HepG2 (cell line): ENCODE results near the gene LAMA5. TPM values are rescaled to one million over a fixed set of nuclear protein-coding genes. Genes with fewer than 3 reads are reported as not detected.

Experiments
- ATAC-seq: fragments of 200-7000 bp; cut with Tn5 transposase; 3 replicates; pipeline ENCODE4 v1.9.1; 2020; ENCODE audit warnings: mild to moderate bottlenecking, moderate library complexity
- BruUV-seq: library from RNA; stranded (reverse); fragments of 400-500 nt; replicated peaks from 2 replicates; lab custom pipeline; 2021; lab: Mats Ljungman, UMichigan
- CTCF ChIA-PET: fragments of 300-600 bp; formaldehyde crosslinking; extraction: SDS; loops from one replicate; lab custom pipeline; 2021; ENCODE audit warnings: low total read pairs, inconsistent platforms, low intra/inter-chr PET ratio; lab: Yijun Ruan, JAX
- POLR2A ChIA-PET: fragments of 350-600 bp; sonication (Branson Sonifier 250); formaldehyde crosslinking; loops from one replicate; lab custom pipeline; 2020; ENCODE audit warnings: antibody characterized with exemption, inconsistent platforms; lab: Yijun Ruan, JAX
- DNase-seq: peaks from one replicate; pipeline ENCODE4 v3.0.0-alpha.2; 2015; ENCODE audit warnings: low spot score
- FAIRE-seq: peaks from 3 replicates; lab custom pipeline; 2011; peaks lifted over from hg19 to GRCh38; lab: Jason Lieb, UNC
- H2AFZ ChIP-seq: one replicate; pipeline ENCODE4 v1.6.1; 2011; ENCODE audit warnings: low read length, inconsistent platforms
- H3K27ac ChIP-seq: fragments of 300-600 bp; 3 replicates; pipeline ENCODE4 v1.8.0; 2011; ENCODE audit warnings: mixed run types, mild to moderate bottlenecking, mixed read lengths, low read length, inconsistent platforms; ENCODE audit not compliant: insufficient read depth; ENCODE audit errors: extremely low read length
- H3K27me3 ChIP-seq, 2 experiments: fragments of 200-600 bp in 1 of 2; 2 replicates in 1 of 2; 3 replicates in 1 of 2; pipeline versions ENCODE4 v1.6.0 to v1.8.0; 2011; ENCODE audit warnings: low read length in 2 of 2, mild to moderate bottlenecking in 2 of 2, moderate library complexity in 2 of 2, inconsistent platforms in 1 of 2; ENCODE audit not compliant: insufficient read depth in 2 of 2, control insufficient read depth in 1 of 2
- H3K36me3 ChIP-seq, 2 experiments: fragments of 200-600 bp in 1 of 2; replicated peaks in 1 of 2; 2 replicates in 1 of 2; 3 replicates in 1 of 2; pipeline versions ENCODE4 v1.5.1 to v1.8.0; 2011; ENCODE audit warnings: low read length in 2 of 2, inconsistent platforms in 1 of 2; ENCODE audit not compliant: insufficient read depth in 2 of 2, control insufficient read depth in 1 of 2
- H3K4me1 ChIP-seq: 2 replicates; pipeline ENCODE4 v1.5.1; 2012; ENCODE audit warnings: low read length, inconsistent platforms; ENCODE audit not compliant: insufficient read depth
- H3K4me2 ChIP-seq: 2 replicates; pipeline ENCODE4 v1.6.0; 2011; ENCODE audit warnings: low read depth, low read length, inconsistent platforms
- H3K4me3 ChIP-seq, 3 experiments: fragments of 200-600 bp in 1 of 3; sonication (generic), shearing (Covaris generic) in 1 of 3; replicated peaks in 1 of 3; 2 replicates each; pipeline ENCODE4 v1.5.1; 2011 to 2016; ENCODE audit warnings: low read length in 3 of 3, inconsistent platforms in 2 of 3, low read depth in 2 of 3, mild to moderate bottlenecking in 2 of 3, control low read depth in 1 of 3, mixed read lengths in 1 of 3; ENCODE audit not compliant: insufficient read depth in 1 of 3
- H3K79me2 ChIP-seq: one replicate; pipeline ENCODE4 v1.6.1; 2011; ENCODE audit warnings: low read length, inconsistent platforms; ENCODE audit not compliant: insufficient read depth
- H3K9ac ChIP-seq: 2 replicates; pipeline ENCODE4 v1.6.0; 2011; ENCODE audit warnings: mild to moderate bottlenecking, low read depth, low read length, inconsistent platforms; ENCODE audit not compliant: insufficient read depth
- H3K9me3 ChIP-seq: 2 replicates; pipeline ENCODE4 v1.5.1; 2012; ENCODE audit warnings: mild to moderate bottlenecking, low read length
- H4K20me1 ChIP-seq: 2 replicates; pipeline ENCODE4 v1.6.0; 2011; ENCODE audit warnings: inconsistent platforms, mild to moderate bottlenecking, low read length, moderate library complexity; ENCODE audit not compliant: insufficient read depth
- ARNTL ChIP-seq: sonication (generic); formaldehyde crosslinking; IDR thresholded peaks from 2 replicates; pipeline ENCODE4 v1.4.0; 2020; ENCODE audit warnings: mild to moderate bottlenecking, missing genetic modification reagents
- ATM ChIP-seq: fragments of 450-650 bp; IDR thresholded peaks from 2 replicates; pipeline ENCODE4 v1.7.1; 2017; ENCODE audit warnings: mild to moderate bottlenecking, borderline replicate concordance
- BHLHE40 ChIP-seq: IDR thresholded peaks from 2 replicates; pipeline ENCODE4 v1.6.1; 2011; ENCODE audit warnings: low read length, improper control_type of control experiment
- ETV6 ChIP-seq: sonication (generic); formaldehyde crosslinking; conservative IDR thresholded peaks from 2 replicates; pipeline ENCODE4 v1.4.0; 2020; ENCODE audit warnings: missing genetic modification reagents
- GTF2F1 ChIP-seq: fragments of 150-350 bp; IDR thresholded peaks from 2 replicates; pipeline ENCODE4 v1.6.1; 2014; ENCODE audit warnings: low read length
- HNF4A ChIP-seq: sonication (generic); formaldehyde crosslinking; IDR thresholded peaks from 2 replicates; pipeline ENCODE4 v1.4.0; 2020; ENCODE audit warnings: missing genetic modification reagents
- NPAS2 ChIP-seq: sonication (generic); formaldehyde crosslinking; IDR thresholded peaks from 2 replicates; pipeline ENCODE4 v1.8.0; 2022; ENCODE audit warnings: mild to moderate bottlenecking, missing genetic modification reagents, borderline replicate concordance
- POLR2G ChIP-seq: fragments of 200-400 bp; formaldehyde crosslinking; IDR thresholded peaks from 2 replicates; pipeline ENCODE4 v1.6.1; 2018; ENCODE audit warnings: mild to moderate bottlenecking, low read depth, low read length, moderate library complexity
- RELA ChIP-seq: sonication (generic); formaldehyde crosslinking; IDR thresholded peaks from 2 replicates; pipeline ENCODE4 v1.4.0; 2020; ENCODE audit warnings: missing genetic modification reagents
- SMAD1 ChIP-seq: sonication (generic); formaldehyde crosslinking; IDR thresholded peaks from 2 replicates; pipeline ENCODE4 v1.4.0; 2020; ENCODE audit warnings: missing genetic modification reagents, low read depth, mild to moderate bottlenecking, borderline replicate concordance
- SP4 ChIP-seq: sonication (generic); formaldehyde crosslinking; IDR thresholded peaks from 2 replicates; pipeline ENCODE4 v1.8.1; 2023; ENCODE audit warnings: mild to moderate bottlenecking, missing genetic modification reagents
- SSRP1 ChIP-seq: IDR thresholded peaks from 2 replicates; pipeline ENCODE4 v1.6.1; 2016; ENCODE audit warnings: control low read depth
- TOPORS ChIP-seq: sonication (generic); formaldehyde crosslinking; IDR thresholded peaks from 2 replicates; pipeline ENCODE4 v1.8.0; 2023; ENCODE audit warnings: mild to moderate bottlenecking, missing genetic modification reagents
- YY1 ChIP-seq: IDR thresholded peaks from 2 replicates; pipeline ENCODE4 v1.6.1; 2011; ENCODE audit warnings: low read length, low read depth, moderate library complexity, mild to moderate bottlenecking; ENCODE audit not compliant: insufficient read depth, insufficient replicate concordance
- ZBTB39 ChIP-seq: sonication (generic); formaldehyde crosslinking; IDR thresholded peaks from 2 replicates; pipeline ENCODE4 v1.5.0; 2020; ENCODE audit warnings: missing genetic modification reagents
- ZFP90 ChIP-seq: sonication (generic); formaldehyde crosslinking; IDR thresholded peaks from 2 replicates; pipeline ENCODE4 v1.8.0; 2022; ENCODE audit warnings: missing genetic modification reagents, mild to moderate bottlenecking, inconsistent platforms, borderline replicate concordance
- ZFY ChIP-seq: sonication (generic); formaldehyde crosslinking; IDR thresholded peaks from 2 replicates; pipeline ENCODE4 v1.4.0; 2020; ENCODE audit warnings: missing genetic modification reagents
- ZNF160 ChIP-seq: sonication (generic); formaldehyde crosslinking; IDR thresholded peaks from 2 replicates; pipeline ENCODE4 v1.8.0; 2022; ENCODE audit warnings: mild to moderate bottlenecking, inconsistent platforms, missing genetic modification reagents
- ZNF3 ChIP-seq: IDR thresholded peaks from 2 replicates; pipeline ENCODE4 v1.7.0; 2017; ENCODE audit warnings: inconsistent platforms
- ZNF598 ChIP-seq: sonication (generic); formaldehyde crosslinking; IDR thresholded peaks from 2 replicates; pipeline ENCODE4 v1.5.1; 2020; ENCODE audit warnings: mild to moderate bottlenecking, missing genetic modification reagents, borderline replicate concordance
- ZNF768 ChIP-seq: sonication (generic); formaldehyde crosslinking; IDR thresholded peaks from 2 replicates; pipeline ENCODE4 v1.4.0; 2020; ENCODE audit warnings: missing genetic modification reagents
- WGBS: methylation state at CpG from one replicate; pipeline ENCODE4 v1.1.6; 2017; ENCODE audit warnings: low lambda C conversion rate; 5-methylcytosine and 5-hydroxymethylcytosine counted together
- in situ Hi-C: cut with HindIII; loops from 2 replicates; pipeline ENCODE4 v1.10.0; 2017; ENCODE audit warnings: low pct_unique_long_range_greater_than_20kb; ENCODE audit not compliant: extremely low pct_ligation_motif_present
- intact Hi-C: fragments of 100-400 bp; cut with micrococcal nuclease; formaldehyde crosslinking; loops from one replicate; pipeline ENCODE4 v1.10.0; 2022; ENCODE audit not compliant: unreplicated experiment
- polyA plus RNA-seq, 8 experiments: library from polyadenylated mRNA; depleted of rRNA in 3 of 8; stranded (reverse) in 7 of 8; unstranded in 1 of 8; fragments of >200 nt; fragmentation: Illumina TruSeq in 4 of 8; extraction: Trizol in 4 of 8; gene quantifications; 2 replicates each; pipeline versions ENCODE4 v1.2.1 to v1.2.3, GENCODE V29; 2011 to 2016; ENCODE audit warnings: low read depth in 4 of 8, missing spikeins in 1 of 8, mixed read lengths in 1 of 8; ENCODE audit not compliant: insufficient read depth in 1 of 8
- total RNA-seq, 5 experiments: library from RNA; depleted of rRNA; stranded (reverse); fragments of >200 nt; fragmentation: Illumina TruSeq; extraction: Trizol; gene quantifications; 2 replicates each; pipeline ENCODE4 v1.2.3, GENCODE V29; 2016; ENCODE audit warnings: low read depth in 1 of 5

The LAMA5 gene
- total and polyA plus RNA-seq, 2 of the 13 experiments (the other 11 are each of a cell fraction or from before 2014, with no cell fraction given), result 21.0 to 44.7 TPM

- TF ChIP-seq RELA (CRISPR knock-in tag) (no peak), ZNF598 (CRISPR knock-in tag) (no peak), HNF4A (CRISPR knock-in tag) (no peak), ZNF768 (peak; percentile 78; the same call in 1 of the 2 replicates)
Observed at GRCh38 chr20:62368976-62369814, 2.1 kb upstream of the LAMA5 start (continued).

- intact Hi-C loops, result loop anchor here (1.0 to 10.0 kb wide), 2 partner anchors 8 to 1596 kb away; partner anchors contain the start of gene ZNF512B
- WGBS, result 0% methylated on average over 14 of the region's 15 CpGs
- peak overlapping the region; percentile 97 for H3K4me2 ChIP-seq
- H3K9ac ChIP-seq, result peak overlapping the region; percentile 90
- peaks cover 20% of the 10 kb centered on the region for H4K20me1 ChIP-seq
- no peak overlapping the region for H2AFZ ChIP-seq
- no peaks in the 10 kb centered on the region for H3K36me3 ChIP-seq
- FAIRE-seq (peak; percentile 96), DNase-seq (peak; percentile 94), ATAC-seq (peak; percentile 63)
- no TSS peak for BruUV-seq
- in situ Hi-C loops, result loop anchor here (5.0 kb wide), 1 partner anchor 66 kb away; the partner anchor contains the start of gene ADRM1
- peak overlapping the region; percentile 65 to 95 (median 91) for H3K4me3 ChIP-seq
- peaks cover 78% of the 10 kb centered on the region for H3K4me1 ChIP-seq
- CTCF ChIA-PET, result interaction anchor here (2.5 kb wide), 1 partner anchor 66 kb away, joined by 10 read pairs; the partner anchor contains the start of gene ADRM1
- POLR2A ChIA-PET, result interaction anchor here (0.8 to 10.1 kb wide), 32 partner anchors 8 to 1259 kb away, joined by 3 to 187 read pairs (median 5); partner anchors contain the start of genes ADRM1 and RPS21
- no peaks in the 10 kb centered on the region for H3K9me3 ChIP-seq
- peaks cover 32% of the 10 kb centered on the region for H3K79me2 ChIP-seq
- peak overlapping the region; percentile 95 for H3K27ac ChIP-seq
- no peaks in the 10 kb centered on the region for H3K27me3 ChIP-seq
- TF ChIP-seq ZFY (no peak), ZBTB39 (peak; percentile 70; the same call in 1 of the 2 replicates), GTF2F1 (0 out of 2 replicates have a peak, but pooled peaks have one; percentile 53), SP4 (CRISPR knock-in tag) (no peak), ARNTL (CRISPR knock-in tag) (peak; percentile 86; the same call in 1 of the 2 replicates), ETV6 (CRISPR knock-in tag) (no peak), POLR2G (peak; percentile 83; the same call in 1 of the 2 replicates), ZNF160 (CRISPR knock-in tag) (0 out of 2 replicates have a peak, but pooled peaks have one; percentile 56), SSRP1 (CRISPR knock-in tag) (peak; percentile 81; the same call in 1 of the 2 replicates), ZFP90 (0 out of 2 replicates have a peak, but pooled peaks have one; percentile 11), TOPORS (CRISPR knock-in tag) (peak; percentile 66; the same call in 1 of the 2 replicates), NPAS2 (CRISPR knock-in tag) (no peak), SMAD1 (peak; percentile 86), ZNF3 (CRISPR knock-in tag) (no peak; the same call in 1 of the 2 replicates), BHLHE40 (peak; percentile 76), YY1 (peak; percentile 57), ATM (no peak)
Observed at GRCh38 chr20:62368392-62368975, 1.4 kb upstream of the LAMA5 start.
